ENCODE results near the gene ANKRD9.

The ANKRD9 gene

GRCh38 chr14:102486513-102487203 lies 22.9 kb downstream of the ANKRD9 start:
- Histone ChIP-seq H3K36me3 (ENCODE audit: control insufficient read depth, insufficient read depth, low read length) (no peaks in the 10 kb centered on the region), H3K27me3 (replicated peaks; ENCODE audit: control insufficient read depth, insufficient read depth, low read length) (no peaks in the 10 kb centered on the region), H3K4me3 (replicated peaks; ENCODE audit: low read depth, low read length) (no peak overlapping the region)
- no peak for DNase-seq (ENCODE audit: extremely low read depth, insufficient read length)
- TF ChIP-seq CTCF (IDR thresholded peaks at IDR 0.05; ENCODE audit: insufficient read depth, low read length, poor library complexity, severe bottlenecking): no peak

GRCh38 chr14:102485693-102486512 lies 23.7 kb downstream of the ANKRD9 start:
- H3K27me3 ChIP-seq (replicated peaks; ENCODE audit: control insufficient read depth, insufficient read depth, low read length): no peaks in the 10 kb centered on the region
- no peak for TF ChIP-seq CTCF (IDR thresholded peaks at IDR 0.05; ENCODE audit: insufficient read depth, low read length, poor library complexity, severe bottlenecking)
- no peak overlapping the region for H3K4me3 ChIP-seq (replicated peaks; ENCODE audit: low read depth, low read length)
- DNase-seq (ENCODE audit: extremely low read depth, insufficient read length): no peak
- no peaks in the 10 kb centered on the region for H3K36me3 ChIP-seq (ENCODE audit: control insufficient read depth, insufficient read depth, low read length)

DNA sequence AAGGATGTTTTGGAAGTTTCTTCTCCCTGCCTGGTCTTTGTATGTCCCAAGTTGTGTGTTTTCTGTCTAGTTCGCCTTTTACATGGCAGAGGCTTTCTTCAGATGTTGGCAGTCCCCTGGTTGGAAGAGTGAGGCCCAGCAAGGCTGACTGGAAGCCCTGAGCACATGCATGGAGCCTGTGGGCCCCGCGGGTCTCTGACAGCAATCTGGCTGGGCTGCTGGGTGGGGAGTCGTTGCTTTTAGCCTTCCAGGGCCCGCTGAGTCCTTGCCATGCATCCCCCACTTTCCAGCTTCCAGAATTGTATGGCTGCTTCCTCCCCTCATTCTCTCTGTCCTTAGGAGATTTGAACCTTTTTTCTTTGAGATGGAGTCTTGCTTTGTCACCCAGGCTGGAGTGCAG lies 25.3 kb downstream of the ANKRD9 start:
- Histone ChIP-seq H3K36me3 (ENCODE audit: control insufficient read depth, insufficient read depth, low read length) (no peaks in the 10 kb centered on the region), H3K27me3 (replicated peaks; ENCODE audit: control insufficient read depth, insufficient read depth, low read length) (no peaks in the 10 kb centered on the region), H3K4me3 (replicated peaks; ENCODE audit: low read depth, low read length) (no peak overlapping the region)
- no peak for DNase-seq (ENCODE audit: extremely low read depth, insufficient read length)
- no peak for TF ChIP-seq CTCF (IDR thresholded peaks at IDR 0.05; ENCODE audit: insufficient read depth, low read length, poor library complexity, severe bottlenecking)

DNA sequence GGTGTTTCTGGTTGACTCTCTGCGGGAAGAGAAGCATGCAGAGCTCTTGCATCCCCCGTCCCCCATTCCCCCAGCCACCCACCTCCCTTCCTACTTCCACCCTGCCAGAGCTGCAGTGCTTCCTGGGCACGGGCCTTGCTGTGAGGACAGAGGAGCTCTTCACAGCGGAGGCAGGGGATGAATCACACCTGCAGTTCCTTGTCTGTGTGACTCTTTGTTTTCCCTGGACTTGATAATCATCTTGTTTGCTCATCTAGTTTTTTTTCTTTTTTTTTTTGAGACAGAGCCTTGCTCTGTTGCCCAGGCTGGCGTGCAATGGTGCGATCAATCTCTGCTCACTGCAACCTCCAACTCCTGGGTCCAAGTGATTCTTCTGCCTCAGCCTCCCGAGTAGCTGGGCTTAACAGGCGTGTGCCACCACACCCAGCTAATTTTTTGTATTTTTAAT lies 27.8 kb downstream of the ANKRD9 start:
- no peak for DNase-seq (ENCODE audit: extremely low read depth, insufficient read length)
- H3K36me3 ChIP-seq (ENCODE audit: control insufficient read depth, insufficient read depth, low read length): no peaks in the 10 kb centered on the region
- no peak for TF ChIP-seq CTCF (IDR thresholded peaks at IDR 0.05; ENCODE audit: insufficient read depth, low read length, poor library complexity, severe bottlenecking)
- no peak overlapping the region for H3K4me3 ChIP-seq (replicated peaks; ENCODE audit: low read depth, low read length)
- no peaks in the 10 kb centered on the region for H3K27me3 ChIP-seq (replicated peaks; ENCODE audit: control insufficient read depth, insufficient read depth, low read length)

GRCh38 chr14:102481371-102481770 lies 28.2 kb downstream of the ANKRD9 start:
- H3K4me3 ChIP-seq (replicated peaks; ENCODE audit: low read depth, low read length): no peak overlapping the region
- DNase-seq (ENCODE audit: extremely low read depth, insufficient read length): no peak
- no peaks in the 10 kb centered on the region for H3K27me3 ChIP-seq (replicated peaks; ENCODE audit: control insufficient read depth, insufficient read depth, low read length)
- no peak for TF ChIP-seq CTCF (IDR thresholded peaks at IDR 0.05; ENCODE audit: insufficient read depth, low read length, poor library complexity, severe bottlenecking)
- no peaks in the 10 kb centered on the region for H3K36me3 ChIP-seq (ENCODE audit: control insufficient read depth, insufficient read depth, low read length)

Data from GM06990 (cell line).